Measurements from ENCODE around the gene GMCL1.

GMCL1 gene

DNA sequence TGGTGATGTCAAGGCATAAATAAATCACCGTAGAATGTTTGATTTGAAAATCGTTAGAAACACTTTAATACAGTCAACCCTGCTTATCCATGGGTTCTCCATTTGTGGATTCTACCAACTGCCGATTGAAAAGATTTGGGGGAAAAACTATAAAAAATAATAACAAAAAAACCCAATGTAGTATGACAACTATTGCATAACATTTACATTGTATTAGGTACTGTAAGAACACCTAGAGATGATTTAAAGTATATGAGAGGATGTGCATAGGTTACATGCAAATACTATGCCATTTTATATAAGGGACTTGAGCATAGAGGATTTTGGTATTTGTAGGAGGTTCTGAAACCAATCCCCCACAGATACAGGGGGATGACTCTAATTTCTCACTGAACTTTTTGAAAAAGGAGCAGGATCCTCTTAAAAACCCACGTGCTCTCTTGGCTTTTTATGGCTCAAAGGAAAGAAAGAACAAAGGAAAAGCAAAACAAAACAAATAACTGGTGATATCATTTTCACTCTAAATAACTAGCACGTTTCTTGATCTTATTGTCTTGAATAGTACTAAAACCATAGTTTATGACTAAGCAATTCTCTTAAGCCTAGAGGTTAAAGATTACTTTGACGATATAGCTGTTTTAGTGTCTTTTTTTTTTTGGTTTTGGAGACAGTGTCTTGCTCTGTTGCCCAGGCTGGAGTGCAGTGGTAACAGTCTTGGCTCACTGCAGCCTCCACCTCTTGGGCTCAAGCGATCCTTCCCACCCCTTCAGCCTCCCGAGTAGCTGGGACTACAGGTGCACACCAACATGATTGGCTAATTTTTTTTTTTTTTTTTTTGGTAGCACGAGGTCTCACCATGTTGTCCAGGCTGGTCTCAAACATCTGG, 17.0 kb downstream of the GMCL1 start:
- TF ChIP-seq, protein P1, sequence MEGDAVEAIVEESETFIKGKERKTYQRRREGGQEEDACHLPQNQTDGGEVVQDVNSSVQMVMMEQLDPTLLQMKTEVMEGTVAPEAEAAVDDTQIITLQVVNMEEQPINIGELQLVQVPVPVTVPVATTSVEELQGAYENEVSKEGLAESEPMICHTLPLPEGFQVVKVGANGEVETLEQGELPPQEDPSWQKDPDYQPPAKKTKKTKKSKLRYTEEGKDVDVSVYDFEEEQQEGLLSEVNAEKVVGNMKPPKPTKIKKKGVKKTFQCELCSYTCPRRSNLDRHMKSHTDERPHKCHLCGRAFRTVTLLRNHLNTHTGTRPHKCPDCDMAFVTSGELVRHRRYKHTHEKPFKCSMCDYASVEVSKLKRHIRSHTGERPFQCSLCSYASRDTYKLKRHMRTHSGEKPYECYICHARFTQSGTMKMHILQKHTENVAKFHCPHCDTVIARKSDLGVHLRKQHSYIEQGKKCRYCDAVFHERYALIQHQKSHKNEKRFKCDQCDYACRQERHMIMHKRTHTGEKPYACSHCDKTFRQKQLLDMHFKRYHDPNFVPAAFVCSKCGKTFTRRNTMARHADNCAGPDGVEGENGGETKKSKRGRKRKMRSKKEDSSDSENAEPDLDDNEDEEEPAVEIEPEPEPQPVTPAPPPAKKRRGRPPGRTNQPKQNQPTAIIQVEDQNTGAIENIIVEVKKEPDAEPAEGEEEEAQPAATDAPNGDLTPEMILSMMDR (IDR thresholded peaks at IDR 0.05; ENCODE audit: borderline replicate concordance, extremely low read depth, low read length, poor library complexity, severe bottlenecking) = no peak
- TF ChIP-seq EZH2 (IDR thresholded peaks at IDR 0.05; ENCODE audit: borderline replicate concordance, low read depth, low read length, severe bottlenecking) = no peak
- no peaks in the 10 kb centered on the region for H3K9me3 ChIP-seq (ENCODE audit: insufficient read depth, low read length, severe bottlenecking)
- H3K9ac ChIP-seq (ENCODE audit: low read depth, low read length) = no peak overlapping the region
- H3K4me1 ChIP-seq (ENCODE audit: insufficient read depth, low read length) = no peaks in the 10 kb centered on the region
- no peak overlapping the region for H3K27ac ChIP-seq (ENCODE audit: low read length)
- no peaks in the 10 kb centered on the region for H3K27me3 ChIP-seq (ENCODE audit: insufficient read depth, low read length, poor library complexity)
- no peak overlapping the region for H3K4me3 ChIP-seq (ENCODE audit: low read depth in 1 of 2, low read length in 2 of 2)
- no peak overlapping the region for H2AFZ ChIP-seq (ENCODE audit: low read depth, low read length)
- H3K4me2 ChIP-seq (ENCODE audit: insufficient read depth, low read length) = no peak overlapping the region
- no peaks in the 10 kb centered on the region; the same call in 1 of the 2 replicates for H4K20me1 ChIP-seq (ENCODE audit: insufficient read depth, low read length)
- H3K36me3 ChIP-seq (ENCODE audit: insufficient read depth, low read length) = peaks cover 91% of the 10 kb centered on the region
- ATAC-seq (ENCODE audit: insufficient read depth, low read depth) (no peak), DNase-seq (no peak)
- 0 out of 2 replicates have a peak, but pooled peaks cover 4% of the 10 kb centered on the region for H3K79me2 ChIP-seq (ENCODE audit: insufficient read depth, low read length)

DNA sequence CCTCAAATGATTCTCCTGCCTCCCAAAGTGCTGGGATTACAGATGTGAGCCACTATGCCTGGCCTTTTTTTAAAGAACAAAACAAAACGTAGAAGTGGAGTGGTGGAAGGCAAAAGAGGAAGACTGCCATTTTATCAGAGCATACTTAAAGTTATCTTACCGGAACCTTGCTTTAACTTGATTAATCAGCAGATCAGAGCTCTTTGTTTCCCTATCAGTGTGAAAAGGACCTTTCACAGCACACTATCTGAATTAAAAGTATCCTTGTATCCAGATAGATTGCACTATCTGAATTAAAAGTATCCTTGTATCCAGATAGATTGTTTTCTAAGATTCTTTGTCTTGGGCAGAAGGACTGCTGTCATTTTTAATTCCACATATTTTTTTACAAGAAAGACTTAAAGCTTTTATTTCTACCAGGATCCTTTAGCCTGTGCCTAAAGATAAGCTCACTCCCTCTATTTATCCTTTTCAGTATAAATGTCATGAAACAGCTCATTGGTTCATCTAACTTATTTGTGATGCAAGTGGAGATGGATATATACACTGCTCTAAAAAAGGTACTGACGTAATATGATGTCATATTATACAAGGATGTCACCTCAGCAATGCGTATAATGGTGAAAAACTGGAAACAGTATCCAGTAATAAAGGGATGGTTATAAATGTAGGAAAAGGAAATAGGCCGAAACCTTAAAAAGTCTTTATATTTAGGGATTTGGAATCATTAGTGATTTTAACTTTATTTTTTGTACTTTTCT, 17.8 kb downstream of the GMCL1 start:
- Histone ChIP-seq H3K9me3 (ENCODE audit: insufficient read depth, low read length, severe bottlenecking) (no peaks in the 10 kb centered on the region), H3K4me2 (ENCODE audit: insufficient read depth, low read length) (no peak overlapping the region), H4K20me1 (ENCODE audit: insufficient read depth, low read length) (no peaks in the 10 kb centered on the region; the same call in 1 of the 2 replicates), H3K36me3 (ENCODE audit: insufficient read depth, low read length) (peaks cover 91% of the 10 kb centered on the region), H3K4me3 (ENCODE audit: low read depth in 1 of 2, low read length in 2 of 2) (no peak overlapping the region), H3K9ac (ENCODE audit: low read depth, low read length) (no peak overlapping the region), H3K27me3 (ENCODE audit: insufficient read depth, low read length, poor library complexity) (no peaks in the 10 kb centered on the region), H3K27ac (ENCODE audit: low read length) (no peak overlapping the region), H3K79me2 (ENCODE audit: insufficient read depth, low read length) (0 out of 2 replicates have a peak, but pooled peaks cover 4% of the 10 kb centered on the region), H3K4me1 (ENCODE audit: insufficient read depth, low read length) (no peaks in the 10 kb centered on the region), H2AFZ (ENCODE audit: low read depth, low read length) (no peak overlapping the region)
- ATAC-seq (ENCODE audit: insufficient read depth, low read depth) = no peak
- TF ChIP-seq EZH2 (IDR thresholded peaks at IDR 0.05; ENCODE audit: borderline replicate concordance, low read depth, low read length, severe bottlenecking) = no peak
- TF ChIP-seq, protein P1 (IDR thresholded peaks at IDR 0.05; ENCODE audit: borderline replicate concordance, extremely low read depth, low read length, poor library complexity, severe bottlenecking) = no peak
- no peak for DNase-seq

DNA sequence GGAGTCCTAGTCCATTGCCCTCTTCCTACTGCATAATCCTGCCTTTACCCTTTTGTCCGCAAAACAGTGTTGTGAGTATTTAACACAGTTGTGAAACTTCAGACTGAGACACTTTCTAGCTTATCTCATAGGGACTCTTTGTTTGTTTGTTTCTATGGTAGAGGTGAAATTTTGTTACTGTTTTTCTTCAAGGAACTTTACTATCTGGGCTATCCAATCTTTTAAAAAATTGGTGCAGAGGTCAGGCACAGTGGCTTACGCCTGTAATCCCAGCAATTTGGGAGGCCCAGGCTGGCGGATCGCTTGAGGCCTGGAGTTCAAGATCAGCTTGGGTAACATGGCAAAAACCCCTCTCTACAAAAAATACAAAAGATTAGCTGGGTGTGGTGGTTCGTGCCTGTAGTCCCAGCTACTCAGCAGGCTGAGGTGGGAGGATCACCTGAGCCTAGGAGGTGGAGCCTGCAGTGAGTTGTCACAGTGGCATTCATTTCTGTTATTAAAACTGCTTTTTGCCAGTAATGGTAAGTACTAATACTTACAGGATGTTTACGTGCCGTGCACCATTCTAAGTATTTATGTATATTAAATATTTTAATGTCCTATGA, 18.8 kb downstream of the GMCL1 start:
- no peak overlapping the region for H3K4me2 ChIP-seq (ENCODE audit: insufficient read depth, low read length)
- ATAC-seq (ENCODE audit: insufficient read depth, low read depth) (no peak), DNase-seq (no peak)
- no peak overlapping the region for H2AFZ ChIP-seq (ENCODE audit: low read depth, low read length)
- H3K9me3 ChIP-seq (ENCODE audit: insufficient read depth, low read length, severe bottlenecking) = no peaks in the 10 kb centered on the region
- 0 out of 2 replicates have a peak, but pooled peaks cover 4% of the 10 kb centered on the region for H3K79me2 ChIP-seq (ENCODE audit: insufficient read depth, low read length)
- no peaks in the 10 kb centered on the region; the same call in 1 of the 2 replicates for H4K20me1 ChIP-seq (ENCODE audit: insufficient read depth, low read length)
- no peak overlapping the region for H3K9ac ChIP-seq (ENCODE audit: low read depth, low read length)
- no peaks in the 10 kb centered on the region for H3K27me3 ChIP-seq (ENCODE audit: insufficient read depth, low read length, poor library complexity)
- H3K27ac ChIP-seq (ENCODE audit: low read length) = no peak overlapping the region
- TF ChIP-seq, protein P1 (IDR thresholded peaks at IDR 0.05; ENCODE audit: borderline replicate concordance, extremely low read depth, low read length, poor library complexity, severe bottlenecking) = no peak
- TF ChIP-seq EZH2 (IDR thresholded peaks at IDR 0.05; ENCODE audit: borderline replicate concordance, low read depth, low read length, severe bottlenecking) = no peak
- no peak overlapping the region for H3K4me3 ChIP-seq (ENCODE audit: low read depth in 1 of 2, low read length in 2 of 2)
- peaks cover 89% of the 10 kb centered on the region for H3K36me3 ChIP-seq (ENCODE audit: insufficient read depth, low read length)
- no peaks in the 10 kb centered on the region for H3K4me1 ChIP-seq (ENCODE audit: insufficient read depth, low read length)

Data from DND-41 (cell line).